Measurements from ENCODE around the gene RERE. TPM values are rescaled to one million over a fixed set of nuclear protein-coding genes. Genes with fewer than 3 reads are reported as not detected.

Gene RERE
- total and polyA plus RNA-seq, 2 donors (not counting 3 experiments of a cell fraction or from before 2014, with no cell fraction given): 14.1 to 113 TPM

DNA sequence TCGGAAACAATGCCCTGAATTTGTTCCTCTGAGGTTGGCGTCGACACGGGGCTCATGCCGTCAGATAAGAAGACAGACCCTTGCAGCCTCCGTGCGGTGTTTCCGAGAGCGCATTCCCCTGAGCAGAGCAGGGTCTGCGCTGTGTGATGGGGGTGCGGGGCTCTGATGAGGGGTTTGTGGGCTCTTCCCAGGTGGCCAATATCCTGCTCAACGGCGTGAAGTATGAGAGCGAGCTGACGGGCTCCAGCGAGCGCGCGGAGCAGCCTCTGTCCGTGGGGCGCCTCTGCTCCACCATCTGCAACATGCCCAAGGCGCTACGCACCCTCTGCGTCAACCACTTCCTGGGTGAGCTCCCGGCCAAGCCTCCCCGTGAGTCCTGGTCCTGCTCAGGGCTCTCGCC, 482.2 kb downstream of the RERE start:
- no peak overlapping the region for H3K4me3 ChIP-seq (replicated peaks in 1 of 3; ENCODE audit: insufficient read depth in 1 of 3, low read depth in 1 of 3, low read length in 3 of 3)
- no peaks in the 10 kb centered on the region for H3K9me3 ChIP-seq (replicated peaks; ENCODE audit: control insufficient read depth, insufficient read depth, low read length)
- TF ChIP-seq POLR2AphosphoS5 (IDR thresholded peaks at IDR 0.05; ENCODE audit: insufficient read depth, low read depth, low read length) (no peak), EZH2 (IDR thresholded peaks at IDR 0.05; ENCODE audit: borderline replicate concordance, low read depth, low read length, severe bottlenecking) (no peak)
- TF ChIP-seq, protein P1, sequence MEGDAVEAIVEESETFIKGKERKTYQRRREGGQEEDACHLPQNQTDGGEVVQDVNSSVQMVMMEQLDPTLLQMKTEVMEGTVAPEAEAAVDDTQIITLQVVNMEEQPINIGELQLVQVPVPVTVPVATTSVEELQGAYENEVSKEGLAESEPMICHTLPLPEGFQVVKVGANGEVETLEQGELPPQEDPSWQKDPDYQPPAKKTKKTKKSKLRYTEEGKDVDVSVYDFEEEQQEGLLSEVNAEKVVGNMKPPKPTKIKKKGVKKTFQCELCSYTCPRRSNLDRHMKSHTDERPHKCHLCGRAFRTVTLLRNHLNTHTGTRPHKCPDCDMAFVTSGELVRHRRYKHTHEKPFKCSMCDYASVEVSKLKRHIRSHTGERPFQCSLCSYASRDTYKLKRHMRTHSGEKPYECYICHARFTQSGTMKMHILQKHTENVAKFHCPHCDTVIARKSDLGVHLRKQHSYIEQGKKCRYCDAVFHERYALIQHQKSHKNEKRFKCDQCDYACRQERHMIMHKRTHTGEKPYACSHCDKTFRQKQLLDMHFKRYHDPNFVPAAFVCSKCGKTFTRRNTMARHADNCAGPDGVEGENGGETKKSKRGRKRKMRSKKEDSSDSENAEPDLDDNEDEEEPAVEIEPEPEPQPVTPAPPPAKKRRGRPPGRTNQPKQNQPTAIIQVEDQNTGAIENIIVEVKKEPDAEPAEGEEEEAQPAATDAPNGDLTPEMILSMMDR (IDR thresholded peaks at IDR 0.05; ENCODE audit: extremely low read depth in 1 of 2, insufficient read depth in 1 of 2, low read depth in 1 of 2, low read length in 2 of 2): no peak
- intact Hi-C loops (cut with micrococcal nuclease): no loop called here
- no TSS peak for BruUV-seq (replicated peaks)
- no peak overlapping the region for H3K4me2 ChIP-seq (ENCODE audit: insufficient read depth, low read length)
- DNase-seq (ENCODE audit: low read depth, low spot score) (no peak), FAIRE-seq (no peak)
- no peaks in the 10 kb centered on the region for H3K79me2 ChIP-seq (ENCODE audit: control insufficient read depth, insufficient read depth, low read length)
- no peaks in the 10 kb centered on the region for H3K9me1 ChIP-seq (replicated peaks; ENCODE audit: control insufficient read depth, extremely low read depth, insufficient read depth, low read length)
- H2AFZ ChIP-seq (ENCODE audit: low read depth, low read length): no peak overlapping the region
- no peak overlapping the region for H3K9ac ChIP-seq (replicated peaks; ENCODE audit: extremely low read depth, insufficient read depth, low read length)
- no peaks in the 10 kb centered on the region for H3K4me1 ChIP-seq (ENCODE audit: control insufficient read depth, extremely low read depth, insufficient read depth, low read length)
- H3K27ac ChIP-seq (ENCODE audit: insufficient read depth, low read depth, low read length): no peak overlapping the region
- H4K20me1 ChIP-seq (replicated peaks; ENCODE audit: control insufficient read depth, extremely low read depth, insufficient read depth, low read length): no peaks in the 10 kb centered on the region
- no peaks in the 10 kb centered on the region for H3K36me3 ChIP-seq (ENCODE audit: control insufficient read depth in 2 of 2, extremely low read depth in 1 of 2, insufficient read depth in 2 of 2, low read length in 2 of 2)
- CTCF ChIA-PET: interaction anchor here (1.0 to 1.2 kb wide), 2 partner anchors 14 kb away, joined by 3 to 4 read pairs; no protein-coding TSS in a partner anchor
- H3K27me3 ChIP-seq (ENCODE audit: control insufficient read depth in 2 of 2, insufficient read depth in 2 of 2, low read length in 2 of 2): no peaks in the 10 kb centered on the region
- dilution Hi-C loops (cut with MboI; ENCODE audit: extremely low pct_ligation_motif_present, low sequenced_read_pairs): no loop called here
- POLR2A ChIA-PET: no interaction called here

DNA sequence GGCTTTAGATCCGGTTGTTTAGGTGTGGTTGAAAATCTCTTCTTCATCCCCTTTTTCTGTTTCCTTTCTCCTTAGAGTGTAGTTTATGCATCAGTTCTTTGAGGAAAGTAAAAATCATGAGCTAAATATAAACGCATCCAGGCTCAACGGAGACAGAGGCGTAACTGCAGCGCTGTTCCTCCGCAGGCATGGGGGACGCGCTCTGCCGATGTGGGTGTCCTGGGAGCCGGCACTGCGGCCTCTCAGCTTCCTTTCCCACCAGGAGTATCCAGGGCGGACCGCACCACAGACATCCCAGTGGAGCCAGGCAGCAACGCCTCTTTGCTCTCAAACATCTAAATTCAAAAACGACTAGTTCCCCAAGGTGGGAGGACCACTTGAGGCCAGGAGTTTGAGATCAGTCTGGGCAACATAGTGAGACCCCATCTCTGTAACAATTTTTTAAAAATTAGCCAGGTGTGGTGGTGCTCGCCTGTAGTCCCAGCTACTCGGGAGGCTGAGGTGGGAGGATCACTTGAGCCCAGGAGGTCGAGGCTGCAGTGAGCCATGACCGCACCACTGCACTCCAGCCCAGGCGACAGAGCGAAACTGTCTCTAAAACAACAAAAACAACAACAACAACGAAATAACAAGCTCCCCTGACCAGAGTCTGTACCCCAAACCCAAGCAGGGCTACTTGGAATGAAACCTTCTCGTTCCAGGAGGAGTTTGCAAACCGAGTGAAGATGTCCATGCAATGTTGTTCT, 483.2 kb downstream of the RERE start:
- Histone ChIP-seq H3K9ac (replicated peaks; ENCODE audit: extremely low read depth, insufficient read depth, low read length) (no peak overlapping the region), H3K4me3 (replicated peaks in 1 of 3; ENCODE audit: insufficient read depth in 1 of 3, low read depth in 1 of 3, low read length in 3 of 3) (no peak overlapping the region), H4K20me1 (replicated peaks; ENCODE audit: control insufficient read depth, extremely low read depth, insufficient read depth, low read length) (no peaks in the 10 kb centered on the region), H3K4me2 (ENCODE audit: insufficient read depth, low read length) (no peak overlapping the region), H2AFZ (ENCODE audit: low read depth, low read length) (no peak overlapping the region), H3K9me1 (replicated peaks; ENCODE audit: control insufficient read depth, extremely low read depth, insufficient read depth, low read length) (no peaks in the 10 kb centered on the region), H3K9me3 (replicated peaks; ENCODE audit: control insufficient read depth, insufficient read depth, low read length) (no peaks in the 10 kb centered on the region), H3K79me2 (ENCODE audit: control insufficient read depth, insufficient read depth, low read length) (no peaks in the 10 kb centered on the region), H3K36me3 (ENCODE audit: control insufficient read depth in 2 of 2, extremely low read depth in 1 of 2, insufficient read depth in 2 of 2, low read length in 2 of 2) (no peaks in the 10 kb centered on the region), H3K27ac (ENCODE audit: insufficient read depth, low read depth, low read length) (no peak overlapping the region), H3K4me1 (ENCODE audit: control insufficient read depth, extremely low read depth, insufficient read depth, low read length) (no peaks in the 10 kb centered on the region), H3K27me3 (ENCODE audit: control insufficient read depth in 2 of 2, insufficient read depth in 2 of 2, low read length in 2 of 2) (no peaks in the 10 kb centered on the region)
- DNase-seq (ENCODE audit: low read depth, low spot score) (no peak), FAIRE-seq (no peak)
- ChIA-PET CTCF (interaction anchor here (1.0 to 1.2 kb wide), 3 partner anchors 15 to 319 kb away, joined by 3 to 4 read pairs (median 4); no protein-coding TSS in a partner anchor), POLR2A (no interaction called here)
- TF ChIP-seq EZH2 (IDR thresholded peaks at IDR 0.05; ENCODE audit: borderline replicate concordance, low read depth, low read length, severe bottlenecking) (no peak), MYC (IDR thresholded peaks at IDR 0.05; ENCODE audit: low read depth, low read length) (no peak), JUN (IDR thresholded peaks at IDR 0.05; ENCODE audit: borderline replicate concordance, insufficient read depth, insufficient read length, low read depth) (no peak), GATA2 (IDR thresholded peaks at IDR 0.05; ENCODE audit: insufficient read depth, insufficient read length, low read depth, low read length) (no peak), POLR2AphosphoS5 (IDR thresholded peaks at IDR 0.05; ENCODE audit: insufficient read depth, low read depth, low read length) (no peak), POLR2A (IDR thresholded peaks at IDR 0.05; ENCODE audit: low read depth, low read length) (no peak), FOS (IDR thresholded peaks at IDR 0.05; ENCODE audit: borderline replicate concordance, insufficient read depth, low read length) (no peak)
- TF ChIP-seq, protein P1 (IDR thresholded peaks at IDR 0.05; ENCODE audit: extremely low read depth in 1 of 2, insufficient read depth in 1 of 2, low read depth in 1 of 2, low read length in 2 of 2): no peak
- TF ChIP-seq, protein P2, sequence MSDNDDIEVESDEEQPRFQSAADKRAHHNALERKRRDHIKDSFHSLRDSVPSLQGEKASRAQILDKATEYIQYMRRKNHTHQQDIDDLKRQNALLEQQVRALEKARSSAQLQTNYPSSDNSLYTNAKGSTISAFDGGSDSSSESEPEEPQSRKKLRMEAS (IDR thresholded peaks at IDR 0.05; ENCODE audit: insufficient read depth, insufficient read length): no peak
- intact Hi-C loops (cut with micrococcal nuclease) (no loop called here), dilution Hi-C loops (cut with MboI; ENCODE audit: extremely low pct_ligation_motif_present, low sequenced_read_pairs) (no loop called here)
- BruUV-seq (replicated peaks): no TSS peak
